H9 (cell line): Measurements from ENCODE around the gene COL3A1. TPM values are rescaled to one million over a fixed set of nuclear protein-coding genes. Genes with fewer than 3 reads are reported as not detected.

Experiments used
- DNase-seq: peaks from one replicate; pipeline ENCODE4 v3.0.0-alpha.2; 2017
- H2AFZ ChIP-seq: one replicate; pipeline ENCODE4 v1.6.1; 2013; ENCODE audit warnings: mild to moderate bottlenecking, low read length, control low read depth, moderate library complexity
- H2AK5ac ChIP-seq: 2 replicates; pipeline ENCODE4 v1.6.1; 2013; ENCODE audit warnings: low read length, control low read depth, mixed read lengths; ENCODE audit not compliant: insufficient read length
- H2BK120ac ChIP-seq: one replicate; pipeline ENCODE4 v1.6.1; 2013; ENCODE audit warnings: low read depth, mild to moderate bottlenecking, low read length, control low read depth, inconsistent platforms; ENCODE audit not compliant: poor library complexity, severe bottlenecking
- H2BK12ac ChIP-seq: 2 replicates; pipeline ENCODE4 v1.6.1; 2013; ENCODE audit warnings: low read length, control low read depth, mixed read lengths, low read depth; ENCODE audit not compliant: insufficient read length
- H2BK15ac ChIP-seq: 2 replicates; pipeline ENCODE4 v1.6.1; 2013; ENCODE audit warnings: low read depth, low read length, control low read depth
- H2BK20ac ChIP-seq: one replicate; pipeline ENCODE4 v1.6.1; 2013; ENCODE audit warnings: low read depth, mild to moderate bottlenecking, low read length, control low read depth, inconsistent platforms; ENCODE audit not compliant: poor library complexity, severe bottlenecking
- H2BK5ac ChIP-seq: 2 replicates; pipeline ENCODE4 v1.6.1; 2013; ENCODE audit warnings: low read length, control low read depth, mixed read lengths; ENCODE audit not compliant: insufficient read length
- H3K14ac ChIP-seq: 2 replicates; pipeline ENCODE4 v1.6.1; 2013; ENCODE audit warnings: low read length, control low read depth; ENCODE audit not compliant: insufficient read depth
- H3K18ac ChIP-seq: 2 replicates; pipeline ENCODE4 v1.6.1; 2013; ENCODE audit warnings: low read depth, mild to moderate bottlenecking, mixed read lengths, low read length, control low read depth; ENCODE audit not compliant: insufficient read length
- H3K23ac ChIP-seq: 2 replicates; pipeline ENCODE4 v1.6.1; 2013; ENCODE audit warnings: low read length, control low read depth, mixed read lengths, low read depth; ENCODE audit not compliant: insufficient read length
- H3K23me2 ChIP-seq: 2 replicates; pipeline ENCODE4 v1.6.1; 2013; ENCODE audit warnings: low read depth, mild to moderate bottlenecking, mixed read lengths, low read length, control low read depth; ENCODE audit not compliant: insufficient read length, poor library complexity, severe bottlenecking
- H3K27ac ChIP-seq: 2 replicates; pipeline ENCODE4 v1.5.1; 2013; ENCODE audit warnings: low read length, control low read depth, mixed read lengths, low read depth; ENCODE audit not compliant: insufficient read length
- H3K27me3 ChIP-seq: 2 replicates; pipeline ENCODE4 v1.6.1; 2013; ENCODE audit warnings: low read length, control low read depth, inconsistent platforms; ENCODE audit not compliant: insufficient read depth
- H3K4ac ChIP-seq: 2 replicates; pipeline ENCODE4 v1.6.1; 2013; ENCODE audit warnings: low read depth, mild to moderate bottlenecking, control low read depth, inconsistent platforms, low read length, moderate library complexity
- H3K4me1 ChIP-seq: 2 replicates; pipeline ENCODE4 v1.6.1; 2013; ENCODE audit warnings: low read length, control low read depth, inconsistent platforms; ENCODE audit not compliant: insufficient read depth
- H3K4me2 ChIP-seq: 2 replicates; pipeline ENCODE4 v1.6.1; 2013; ENCODE audit warnings: low read length, control low read depth, mixed read lengths; ENCODE audit not compliant: insufficient read length, insufficient read depth
- H3K56ac ChIP-seq: 2 replicates; pipeline ENCODE4 v1.6.1; 2013; ENCODE audit warnings: low read depth, mild to moderate bottlenecking, mixed read lengths, low read length, control low read depth; ENCODE audit not compliant: insufficient read length
- H3K79me1 ChIP-seq: 2 replicates; pipeline ENCODE4 v1.6.1; 2013; ENCODE audit warnings: low read depth, mild to moderate bottlenecking, moderate library complexity, low read length, control low read depth, inconsistent platforms; ENCODE audit not compliant: insufficient read depth, poor library complexity, severe bottlenecking
- H3K79me2 ChIP-seq: 2 replicates; pipeline ENCODE4 v1.6.1; 2013; ENCODE audit warnings: low read length, control low read depth, inconsistent platforms; ENCODE audit not compliant: insufficient read depth
- H3K9ac ChIP-seq: 2 replicates; pipeline ENCODE4 v1.6.1; 2013; ENCODE audit warnings: low read length, control low read depth, mixed read lengths; ENCODE audit not compliant: insufficient read length; ENCODE audit errors: extremely low read depth
- H3K9me3 ChIP-seq: one replicate; pipeline ENCODE4 v1.6.1; 2013; ENCODE audit warnings: low read depth, low read length, inconsistent platforms; ENCODE audit not compliant: control insufficient read depth
- H3T11ph ChIP-seq: one replicate; pipeline ENCODE4 v1.6.1; 2013; ENCODE audit warnings: mild to moderate bottlenecking, low read length, control low read depth, inconsistent platforms
- H4K20me1 ChIP-seq: one replicate; pipeline ENCODE4 v1.6.1; 2013; ENCODE audit not compliant: control insufficient read depth, insufficient read length, insufficient read depth
- H4K5ac ChIP-seq: 2 replicates; pipeline ENCODE4 v1.6.1; 2013; ENCODE audit warnings: low read depth, mild to moderate bottlenecking, mixed read lengths, low read length, control low read depth; ENCODE audit not compliant: insufficient read length
- H4K8ac ChIP-seq: replicated peaks from 2 replicates; pipeline ENCODE4 v1.6.1; 2013; ENCODE audit warnings: low read length, control low read depth, mixed read lengths, low read depth; ENCODE audit not compliant: insufficient read length
- H4K91ac ChIP-seq: 2 replicates; pipeline ENCODE4 v1.6.1; 2013; ENCODE audit warnings: low read depth, mild to moderate bottlenecking, moderate library complexity, mixed read lengths, low read length, control low read depth; ENCODE audit not compliant: insufficient read length
- H3K27ac Mint-ChIP-seq, 3 experiments: 2 replicates in 2 of 3; 3 replicates in 1 of 3; pipeline ENCODE4 v1.8.0; 2020 to 2021; ENCODE audit warnings: mixed read lengths in 3 of 3, mild to moderate bottlenecking in 1 of 3, moderate library complexity in 1 of 3
- H3K27me3 Mint-ChIP-seq: 2 replicates; pipeline ENCODE4 v1.8.0; 2021; ENCODE audit warnings: low read depth, mild to moderate bottlenecking, moderate library complexity, mixed read lengths
- H3K36me3 Mint-ChIP-seq, 3 experiments: 2 replicates in 2 of 3; 3 replicates in 1 of 3; pipeline ENCODE4 v1.8.0; 2020 to 2021; ENCODE audit warnings: low read depth in 3 of 3, mixed read lengths in 3 of 3; ENCODE audit not compliant: insufficient read depth in 1 of 3
- H3K4me1 Mint-ChIP-seq, 2 experiments: 2 replicates each; pipeline ENCODE4 v1.8.0; 2020; ENCODE audit warnings: mixed read lengths in 2 of 2
- H3K4me3 Mint-ChIP-seq, 2 experiments: 2 replicates in 1 of 2; 3 replicates in 1 of 2; pipeline ENCODE4 v1.8.0; 2020 to 2021; ENCODE audit warnings: mild to moderate bottlenecking in 2 of 2, mixed read lengths in 2 of 2, moderate library complexity in 1 of 2
- H3K9me3 Mint-ChIP-seq, 2 experiments: 2 replicates in 1 of 2; 3 replicates in 1 of 2; pipeline ENCODE4 v1.8.0; 2020; ENCODE audit warnings: mild to moderate bottlenecking in 2 of 2, mixed read lengths in 2 of 2, moderate library complexity in 1 of 2
- WGBS: extraction: QIAGEN DNeasy Blood & Tissue Kit; methylation state at CpG from one replicate; pipeline ENCODE4 v1.1.7; 2013; ENCODE audit warnings: missing lambda C conversion rate, low lambda C conversion rate, mixed read lengths; ENCODE audit not compliant: insufficient read length; ENCODE audit errors: extremely low coverage; 5-methylcytosine and 5-hydroxymethylcytosine counted together
- total RNA-seq: library from RNA; stranded (reverse); gene quantifications from 2 replicates; pipeline ENCODE4 v1.2.1, GENCODE V29; 2021
- TF ChIP-seq, protein P1 (sequence below): fragments of 200-600 bp; sonication (generic); conservative IDR thresholded peaks from 3 replicates; pipeline ENCODE4 v1.8.0; 2021; ENCODE audit warnings: antibody characterized with exemption, mild to moderate bottlenecking

COL3A1 gene
- total RNA-seq, 1 experiment from 2014 or later = not detected

DNA sequence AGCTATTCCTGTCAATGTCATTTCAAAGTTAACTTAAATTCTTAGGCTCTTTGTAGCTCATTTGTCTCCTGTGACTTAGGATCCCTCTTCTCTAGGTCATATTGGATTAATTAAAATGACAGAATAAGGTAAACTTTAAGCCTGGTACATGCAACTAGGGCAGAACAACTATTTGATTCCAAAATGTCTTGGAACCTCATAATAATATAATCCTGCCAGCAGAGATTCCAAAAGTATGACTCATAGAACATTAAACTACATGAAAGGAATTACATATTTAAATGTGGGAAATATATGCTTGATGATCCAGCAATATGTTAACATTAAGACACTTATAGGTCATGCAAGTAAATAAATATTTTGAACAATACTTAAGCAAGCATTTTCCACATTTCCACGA lies 63.3 kb downstream of the COL3A1 start:
- no peak overlapping the region for H3T11ph ChIP-seq
- H3K4me3 Mint-ChIP-seq = no peak overlapping the region
- no peak overlapping the region for H2BK12ac ChIP-seq
- no peaks in the 10 kb centered on the region; a peak in 1 of 5 replicates for H3K9me3 Mint-ChIP-seq
- no peak overlapping the region for H2BK20ac ChIP-seq
- H3K18ac ChIP-seq = no peak overlapping the region
- no peak overlapping the region for H3K9ac ChIP-seq
- H3K9me3 ChIP-seq = no peaks in the 10 kb centered on the region
- no peaks in the 10 kb centered on the region for H3K23me2 ChIP-seq
- H3K4me1 Mint-ChIP-seq = no peaks in the 10 kb centered on the region
- TF ChIP-seq, protein P1, sequence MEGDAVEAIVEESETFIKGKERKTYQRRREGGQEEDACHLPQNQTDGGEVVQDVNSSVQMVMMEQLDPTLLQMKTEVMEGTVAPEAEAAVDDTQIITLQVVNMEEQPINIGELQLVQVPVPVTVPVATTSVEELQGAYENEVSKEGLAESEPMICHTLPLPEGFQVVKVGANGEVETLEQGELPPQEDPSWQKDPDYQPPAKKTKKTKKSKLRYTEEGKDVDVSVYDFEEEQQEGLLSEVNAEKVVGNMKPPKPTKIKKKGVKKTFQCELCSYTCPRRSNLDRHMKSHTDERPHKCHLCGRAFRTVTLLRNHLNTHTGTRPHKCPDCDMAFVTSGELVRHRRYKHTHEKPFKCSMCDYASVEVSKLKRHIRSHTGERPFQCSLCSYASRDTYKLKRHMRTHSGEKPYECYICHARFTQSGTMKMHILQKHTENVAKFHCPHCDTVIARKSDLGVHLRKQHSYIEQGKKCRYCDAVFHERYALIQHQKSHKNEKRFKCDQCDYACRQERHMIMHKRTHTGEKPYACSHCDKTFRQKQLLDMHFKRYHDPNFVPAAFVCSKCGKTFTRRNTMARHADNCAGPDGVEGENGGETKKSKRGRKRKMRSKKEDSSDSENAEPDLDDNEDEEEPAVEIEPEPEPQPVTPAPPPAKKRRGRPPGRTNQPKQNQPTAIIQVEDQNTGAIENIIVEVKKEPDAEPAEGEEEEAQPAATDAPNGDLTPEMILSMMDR = no peak
- no peak overlapping the region for H3K27ac ChIP-seq
- H4K91ac ChIP-seq = no peak overlapping the region
- no peak overlapping the region for H3K14ac ChIP-seq
- H3K4me1 ChIP-seq = no peaks in the 10 kb centered on the region
- no peaks in the 10 kb centered on the region for H3K27me3 Mint-ChIP-seq
- no peak overlapping the region for H3K56ac ChIP-seq
- H2BK15ac ChIP-seq = no peak overlapping the region
- no peak overlapping the region for H3K23ac ChIP-seq
- H4K20me1 ChIP-seq = no peaks in the 10 kb centered on the region
- no peak overlapping the region for H3K27ac Mint-ChIP-seq
- no CpG with 5 or more reads among the region's 1 CpG for WGBS
- no peak overlapping the region for H2AK5ac ChIP-seq
- H2BK120ac ChIP-seq = no peak overlapping the region
- H2AFZ ChIP-seq = no peak overlapping the region
- H4K8ac ChIP-seq = no peak overlapping the region
- no peak overlapping the region for H3K4me2 ChIP-seq
- H3K79me1 ChIP-seq = no peaks in the 10 kb centered on the region
- no peak overlapping the region for H3K4ac ChIP-seq
- H3K27me3 ChIP-seq = no peaks in the 10 kb centered on the region
- no peaks in the 10 kb centered on the region; a peak in 2 of 7 replicates for H3K36me3 Mint-ChIP-seq
- no peak overlapping the region for H4K5ac ChIP-seq
- no peak for DNase-seq
- H2BK5ac ChIP-seq = no peak overlapping the region
- H3K79me2 ChIP-seq = no peaks in the 10 kb centered on the region
